Central memory CD8-positive, alpha-beta T cell (primary cell): ENCODE results near the gene COL12A1.
"Not testable (repeated sequence)": the region's sequence is repeated elsewhere in the genome, so short reads cannot be mapped to it uniquely, and the experiment has no call there.

Source experiments
- ATAC-seq: fragments of 150-1000 bp; cut with Tn5 transposase; replicated peaks from 2 replicates; pipeline ENCODE4 v1.10.0; 2022; ENCODE audit warnings: mild to moderate bottlenecking, moderate FRiP score, moderate number of reproducible peaks; ENCODE audit not compliant: poor library complexity, severe bottlenecking; ENCODE audit errors: extremely low read depth
- DNase-seq, 2 donors: peaks; one replicate each; pipeline ENCODE4 v3.0.0; 2021; ENCODE audit warnings: low spot score in 2 of 2
- H3K27ac Mint-ChIP-seq: one replicate; pipeline ENCODE4 v1.8.0; 2022; ENCODE audit warnings: low read depth, mild to moderate bottlenecking, moderate library complexity, mixed read lengths
- H3K27me3 Mint-ChIP-seq: one replicate; pipeline ENCODE4 v1.8.0; 2022; ENCODE audit warnings: mixed read lengths
- H3K36me3 Mint-ChIP-seq: one replicate; pipeline ENCODE4 v1.8.0; 2022; ENCODE audit warnings: mild to moderate bottlenecking, moderate library complexity, mixed read lengths; ENCODE audit not compliant: insufficient read depth
- H3K4me1 Mint-ChIP-seq: one replicate; pipeline ENCODE4 v1.8.0; 2022; ENCODE audit warnings: mixed read lengths
- H3K4me3 Mint-ChIP-seq: one replicate; pipeline ENCODE4 v1.8.0; 2022; ENCODE audit warnings: mild to moderate bottlenecking, moderate library complexity, mixed read lengths
- H3K9me3 Mint-ChIP-seq: one replicate; pipeline ENCODE4 v1.8.0; 2022; ENCODE audit warnings: mixed read lengths

Gene COL12A1

DNA sequence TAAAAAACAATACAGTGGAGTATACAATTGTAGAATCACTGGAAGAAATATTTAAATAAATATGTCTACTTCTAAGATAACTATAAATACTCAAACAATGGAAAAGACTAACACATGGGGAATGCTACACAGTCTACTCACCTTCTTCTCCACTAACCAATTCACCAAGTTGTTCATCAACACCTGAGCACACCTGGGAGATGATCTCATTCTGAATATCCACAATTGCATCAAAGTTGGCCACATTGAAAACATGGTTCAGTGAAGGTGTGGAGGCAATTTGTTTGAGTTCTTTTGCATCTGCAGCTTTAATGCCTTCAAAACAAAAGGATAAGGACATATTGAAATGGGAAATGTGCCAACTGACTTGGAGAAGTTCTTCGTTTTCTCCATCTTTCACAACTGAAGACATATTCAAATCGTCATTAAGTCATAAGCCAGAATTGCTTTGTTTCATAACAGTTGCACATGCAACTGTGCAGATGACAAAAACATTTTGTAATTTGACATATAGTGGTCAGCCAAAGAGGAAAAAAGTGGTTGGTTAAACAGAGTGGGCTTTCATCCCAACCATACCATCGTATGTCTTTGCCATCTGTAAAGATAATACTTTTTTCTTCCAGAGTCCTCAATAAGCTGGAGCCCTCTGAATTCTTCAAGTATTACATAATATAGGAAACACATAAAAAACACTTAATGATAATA is 17.5 kb downstream of the COL12A1 start:
- Mint-ChIP-seq H3K9me3 (no peaks in the 10 kb centered on the region), H3K27me3 (peaks cover 23% of the 10 kb centered on the region), H3K4me3 (no peak overlapping the region), H3K27ac (no peak overlapping the region), H3K4me1 (no peaks in the 10 kb centered on the region), H3K36me3 (no peaks in the 10 kb centered on the region)
- no peak for DNase-seq
- ATAC-seq = no peak

DNA sequence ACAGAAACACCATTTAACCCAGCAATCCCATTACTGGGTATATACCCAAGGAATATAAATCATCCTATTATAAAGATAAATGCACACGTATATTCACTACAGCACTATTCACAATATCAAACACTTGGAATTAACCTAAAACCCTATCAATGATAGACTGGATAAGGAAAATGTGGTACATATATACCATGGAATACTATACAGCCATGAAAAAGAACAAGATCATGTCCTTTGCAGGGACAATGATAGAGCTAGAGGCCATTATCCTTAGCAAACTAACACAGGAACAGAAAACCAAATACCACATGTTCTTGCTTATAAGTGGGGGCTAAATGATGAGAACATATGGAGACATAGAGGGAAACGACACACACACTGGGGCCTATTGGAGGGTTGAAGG is 19.3 kb downstream of the COL12A1 start:
- H3K36me3 Mint-ChIP-seq, ATAC-seq, H3K27ac Mint-ChIP-seq, DNase-seq, H3K4me3 Mint-ChIP-seq, H3K9me3 Mint-ChIP-seq, H3K4me1 Mint-ChIP-seq: not testable (repeated sequence)
- H3K27me3 Mint-ChIP-seq = peaks cover 35% of the 10 kb centered on the region

DNA sequence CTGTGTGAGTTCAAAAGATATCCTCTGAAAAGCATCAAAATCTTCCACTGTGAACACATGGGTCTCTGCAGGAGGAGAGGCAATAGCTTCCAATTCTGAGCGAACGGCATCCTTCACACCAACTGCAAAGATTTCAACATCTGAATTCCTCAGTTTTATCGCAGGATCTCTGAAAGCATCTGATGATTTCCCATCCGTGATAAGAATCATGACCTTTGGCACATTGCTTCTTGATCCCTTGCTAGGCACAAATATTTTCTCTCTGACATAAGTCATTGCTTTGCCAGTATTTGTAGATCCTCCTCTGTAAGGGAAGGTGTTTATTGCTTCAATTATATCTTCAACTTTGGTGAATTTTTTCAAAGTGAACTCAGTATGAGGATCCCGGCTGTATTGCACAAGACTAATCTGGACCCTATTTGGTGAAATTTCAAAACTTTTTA is 22.7 kb downstream of the COL12A1 start:
- no peaks in the 10 kb centered on the region for H3K4me1 Mint-ChIP-seq
- no peaks in the 10 kb centered on the region for H3K9me3 Mint-ChIP-seq
- no peak overlapping the region for H3K27ac Mint-ChIP-seq
- DNase-seq (no peak), ATAC-seq (no peak)
- H3K4me3 Mint-ChIP-seq = no peak overlapping the region
- H3K36me3 Mint-ChIP-seq = no peaks in the 10 kb centered on the region
- peaks cover 59% of the 10 kb centered on the region for H3K27me3 Mint-ChIP-seq

DNA sequence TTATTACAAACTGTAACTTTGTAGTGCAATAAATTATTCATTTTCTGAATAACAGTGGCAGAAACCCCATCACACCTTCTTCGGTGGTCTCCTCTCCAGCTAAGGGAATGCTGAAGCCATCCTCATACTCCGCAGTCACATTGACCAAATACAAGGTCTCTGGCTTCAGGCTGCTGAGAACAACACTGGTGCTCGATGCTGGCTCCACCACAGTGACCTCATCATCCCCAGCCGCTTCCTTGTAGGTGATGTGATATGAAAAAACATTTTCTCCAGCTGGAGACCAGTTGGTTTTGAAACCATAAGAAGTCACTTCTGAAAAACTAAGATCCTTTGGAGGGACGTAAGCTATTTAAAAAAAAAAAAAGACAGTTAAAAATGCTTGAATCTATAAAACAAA is 25.0 kb downstream of the COL12A1 start:
- Mint-ChIP-seq H3K36me3 (no peaks in the 10 kb centered on the region), H3K4me1 (no peaks in the 10 kb centered on the region), H3K9me3 (no peaks in the 10 kb centered on the region), H3K4me3 (no peak overlapping the region), H3K27me3 (peaks cover 54% of the 10 kb centered on the region), H3K27ac (no peak overlapping the region)
- no peak for DNase-seq
- no peak for ATAC-seq

DNA sequence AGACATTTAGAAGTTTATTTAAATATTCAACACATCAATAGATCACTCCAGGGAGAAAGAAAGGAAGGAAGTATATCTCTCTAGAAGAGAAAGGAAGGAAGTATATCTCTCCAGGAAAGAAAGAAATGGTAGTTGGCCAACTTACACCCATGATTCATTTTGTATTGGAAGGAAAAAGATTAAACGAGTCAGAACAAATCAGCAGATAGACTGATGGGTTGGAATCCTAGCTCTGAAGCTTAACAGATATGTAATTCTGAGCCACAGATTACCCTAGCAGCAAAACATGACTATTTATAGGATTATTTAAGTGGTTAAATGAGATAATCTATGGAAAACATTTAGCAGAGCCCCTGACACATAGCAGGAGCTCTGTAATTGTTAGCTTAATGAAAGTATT is 27.1 kb downstream of the COL12A1 start:
- Mint-ChIP-seq H3K27ac (no peak overlapping the region), H3K27me3 (peaks cover 57% of the 10 kb centered on the region), H3K4me3 (no peak overlapping the region), H3K36me3 (no peaks in the 10 kb centered on the region), H3K9me3 (no peaks in the 10 kb centered on the region), H3K4me1 (no peaks in the 10 kb centered on the region)
- no peak for DNase-seq
- ATAC-seq = no peak

DNA sequence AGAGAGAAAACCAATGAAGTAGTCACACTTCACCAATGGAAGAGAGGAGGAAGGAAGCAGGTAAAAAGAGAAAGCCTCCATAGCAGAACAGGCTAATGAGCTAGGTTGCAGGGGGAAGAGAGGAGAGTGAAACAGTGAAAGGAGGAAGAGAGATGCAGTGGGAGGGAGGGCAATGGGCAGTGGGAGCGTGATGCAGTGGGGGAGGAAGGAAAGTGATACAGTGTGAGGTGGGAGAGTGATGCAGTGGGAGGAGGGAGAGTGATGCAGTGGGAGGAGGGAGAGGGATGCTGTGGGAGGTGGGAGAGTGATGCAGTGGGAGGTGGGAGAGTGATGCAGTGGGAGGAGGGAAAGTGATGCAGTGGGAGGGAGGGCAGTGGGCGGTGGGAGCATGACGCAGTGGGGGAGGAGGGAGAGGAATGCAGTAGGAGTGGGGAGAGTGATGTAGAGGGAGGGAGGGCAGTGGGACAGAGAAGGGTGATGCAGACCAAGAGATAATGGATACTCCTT is 29.7 kb downstream of the COL12A1 start:
- peaks cover 40% of the 10 kb centered on the region for H3K27me3 Mint-ChIP-seq
- no peak for ATAC-seq
- no peak overlapping the region for H3K4me3 Mint-ChIP-seq
- H3K9me3 Mint-ChIP-seq = no peaks in the 10 kb centered on the region
- no peak for DNase-seq
- no peaks in the 10 kb centered on the region for H3K4me1 Mint-ChIP-seq
- H3K36me3 Mint-ChIP-seq = no peaks in the 10 kb centered on the region
- H3K27ac Mint-ChIP-seq = no peak overlapping the region

DNA sequence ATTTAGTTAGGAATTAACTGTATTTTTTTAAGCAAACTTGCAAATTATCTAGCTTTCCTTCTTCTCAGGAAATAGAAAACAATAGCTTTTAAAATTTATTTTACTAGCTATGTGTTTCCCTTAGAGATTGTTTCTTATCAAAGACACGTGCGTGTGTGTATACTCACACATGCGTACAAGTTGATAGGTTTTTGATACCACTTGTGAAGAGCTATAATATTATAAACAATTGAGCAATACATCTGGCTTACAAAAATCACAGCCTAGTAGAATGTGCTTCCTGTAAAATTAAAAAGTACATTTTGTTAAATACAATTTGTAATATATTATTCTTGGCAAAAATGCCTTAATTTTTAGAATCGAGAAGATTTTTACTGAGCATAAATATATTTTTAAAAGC is 33.9 kb downstream of the COL12A1 start:
- H3K9me3 Mint-ChIP-seq = no peaks in the 10 kb centered on the region
- no peak for ATAC-seq
- H3K27me3 Mint-ChIP-seq = peaks cover 31% of the 10 kb centered on the region
- no peak overlapping the region for H3K4me3 Mint-ChIP-seq
- no peaks in the 10 kb centered on the region for H3K36me3 Mint-ChIP-seq
- no peak overlapping the region for H3K27ac Mint-ChIP-seq
- H3K4me1 Mint-ChIP-seq = no peaks in the 10 kb centered on the region
- no peak for DNase-seq

DNA sequence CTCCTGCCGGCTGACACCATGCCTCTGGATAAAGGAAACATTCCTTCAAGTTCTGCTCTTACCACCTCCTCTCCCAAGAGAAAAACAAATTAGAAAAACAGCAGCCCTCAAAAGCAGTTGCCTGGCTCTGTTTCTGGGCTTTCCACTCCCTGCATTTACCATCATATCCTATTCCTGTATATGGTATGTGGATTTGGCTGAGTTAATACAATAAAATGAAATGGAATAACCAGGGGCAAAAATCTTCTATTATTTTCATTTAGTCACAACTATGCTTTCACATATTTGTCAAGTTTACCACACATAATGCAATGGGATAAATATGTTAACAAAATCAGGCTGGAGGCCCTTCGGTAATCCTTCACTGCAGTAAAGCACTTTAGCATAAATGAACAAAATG is 34.3 kb downstream of the COL12A1 start:
- Mint-ChIP-seq H3K4me1 (no peaks in the 10 kb centered on the region), H3K27ac (no peak overlapping the region), H3K36me3 (no peaks in the 10 kb centered on the region), H3K27me3 (peaks cover 30% of the 10 kb centered on the region), H3K4me3 (no peak overlapping the region), H3K9me3 (no peaks in the 10 kb centered on the region)
- DNase-seq = no peak
- ATAC-seq = no peak

DNA sequence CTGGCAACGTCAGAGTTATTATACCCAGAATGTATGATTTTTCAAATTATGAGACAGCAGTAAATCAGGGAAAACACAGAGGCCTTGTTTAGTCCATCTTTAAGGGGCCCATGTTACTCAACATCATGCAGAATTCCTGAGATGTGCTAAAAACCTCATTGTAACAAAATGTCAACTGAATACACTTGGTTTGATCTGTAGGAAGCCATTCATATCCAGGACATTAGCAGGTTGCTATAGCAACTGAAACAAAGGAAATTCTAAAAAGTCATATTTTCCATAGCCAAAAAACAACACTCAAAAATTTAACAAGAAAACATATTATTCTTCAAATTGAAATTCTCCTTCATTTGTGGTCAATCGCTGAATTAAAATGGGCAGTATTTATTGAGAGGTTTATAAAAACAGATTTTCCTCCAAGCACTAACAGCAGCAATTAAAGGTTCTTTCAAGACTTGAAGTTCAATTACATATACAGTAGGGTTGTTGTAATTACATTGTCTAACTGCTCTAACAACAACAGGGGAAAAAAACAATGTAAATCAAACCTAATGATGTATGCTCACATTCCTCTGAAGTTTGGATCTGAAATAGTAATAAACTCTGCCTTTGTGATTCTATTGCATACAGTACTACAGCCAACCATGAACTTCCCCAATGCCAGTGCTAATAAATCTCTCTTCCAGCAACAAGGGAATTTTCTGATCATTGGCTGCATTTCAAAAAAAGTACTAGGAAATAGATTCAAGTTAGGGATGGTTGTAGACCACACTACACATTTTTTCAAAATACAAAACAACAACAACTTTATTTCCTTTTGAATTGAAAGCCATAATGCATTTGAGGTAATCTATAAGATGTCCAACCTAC is 34.9 kb downstream of the COL12A1 start:
- no peak overlapping the region for H3K4me3 Mint-ChIP-seq
- H3K27ac Mint-ChIP-seq = no peak overlapping the region
- ATAC-seq = no peak
- DNase-seq = no peak
- H3K4me1 Mint-ChIP-seq = no peaks in the 10 kb centered on the region
- no peaks in the 10 kb centered on the region for H3K9me3 Mint-ChIP-seq
- no peaks in the 10 kb centered on the region for H3K36me3 Mint-ChIP-seq
- H3K27me3 Mint-ChIP-seq = peaks cover 24% of the 10 kb centered on the region

DNA sequence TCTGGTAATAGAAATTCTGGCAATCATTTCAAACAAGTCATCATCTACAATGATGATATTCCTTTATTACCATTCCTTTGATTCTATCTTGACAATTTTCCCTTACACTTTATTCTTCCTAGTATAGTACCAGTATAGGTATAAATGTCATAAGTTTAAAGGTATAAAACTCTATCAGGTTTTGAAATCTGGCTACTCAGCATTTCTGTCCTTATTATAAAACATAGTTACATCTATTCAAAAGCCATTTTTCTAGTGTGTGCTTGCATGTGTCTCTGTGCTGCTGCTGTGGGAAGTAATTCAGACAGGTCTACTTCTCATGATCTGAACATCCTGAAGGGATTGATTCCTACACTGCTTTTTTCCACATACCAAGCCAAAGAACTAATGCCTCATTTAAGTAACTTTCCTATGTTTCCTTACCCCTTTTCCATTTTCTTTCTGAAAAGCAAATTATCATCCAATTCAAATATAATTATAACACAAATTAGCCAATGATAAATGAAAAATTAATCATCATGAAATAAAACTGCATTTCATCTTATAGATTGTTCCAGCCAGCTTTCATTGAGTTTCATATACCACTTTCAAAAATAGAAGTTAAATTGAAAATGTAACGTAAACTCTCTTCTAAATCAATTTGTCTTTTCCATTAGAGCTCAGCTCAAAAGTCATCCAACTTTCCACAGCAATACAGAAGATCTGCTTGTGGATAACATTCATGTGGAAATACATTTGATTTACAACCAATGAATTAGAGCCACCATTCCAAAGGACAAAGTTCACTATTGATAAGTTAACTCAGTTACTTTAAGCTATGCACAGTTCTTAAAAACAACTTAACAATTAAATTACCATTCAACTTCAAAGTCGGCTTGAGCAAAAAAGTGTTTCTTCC is 35.9 kb downstream of the COL12A1 start:
- Mint-ChIP-seq H3K4me3 (no peak overlapping the region), H3K4me1 (no peaks in the 10 kb centered on the region), H3K27ac (no peak overlapping the region), H3K9me3 (no peaks in the 10 kb centered on the region), H3K27me3 (peaks cover 16% of the 10 kb centered on the region), H3K36me3 (no peaks in the 10 kb centered on the region)
- no peak for DNase-seq
- no peak for ATAC-seq

DNA sequence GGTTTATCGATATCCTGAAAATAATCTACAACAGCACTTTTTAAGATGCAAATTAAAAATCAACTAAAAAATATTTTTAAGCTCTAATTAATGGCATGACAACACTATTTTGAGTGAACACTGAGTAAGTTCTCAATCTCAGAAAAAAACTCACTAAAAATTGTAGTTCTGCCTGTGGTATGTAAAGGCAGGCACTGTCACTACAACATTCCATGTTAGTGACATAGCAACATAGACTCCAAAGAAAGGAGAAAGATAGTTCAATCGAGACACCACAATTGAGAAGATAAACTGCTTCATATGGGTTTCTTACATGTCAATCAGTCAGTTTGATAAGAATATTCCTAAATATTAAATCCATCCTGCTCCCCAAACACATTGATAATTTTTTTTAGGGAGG is 38.0 kb downstream of the COL12A1 start:
- Mint-ChIP-seq H3K36me3 (no peaks in the 10 kb centered on the region), H3K4me1 (no peaks in the 10 kb centered on the region), H3K4me3 (no peak overlapping the region), H3K27ac (no peak overlapping the region), H3K9me3 (no peaks in the 10 kb centered on the region), H3K27me3 (peaks cover 11% of the 10 kb centered on the region)
- DNase-seq (no peak), ATAC-seq (no peak)

DNA sequence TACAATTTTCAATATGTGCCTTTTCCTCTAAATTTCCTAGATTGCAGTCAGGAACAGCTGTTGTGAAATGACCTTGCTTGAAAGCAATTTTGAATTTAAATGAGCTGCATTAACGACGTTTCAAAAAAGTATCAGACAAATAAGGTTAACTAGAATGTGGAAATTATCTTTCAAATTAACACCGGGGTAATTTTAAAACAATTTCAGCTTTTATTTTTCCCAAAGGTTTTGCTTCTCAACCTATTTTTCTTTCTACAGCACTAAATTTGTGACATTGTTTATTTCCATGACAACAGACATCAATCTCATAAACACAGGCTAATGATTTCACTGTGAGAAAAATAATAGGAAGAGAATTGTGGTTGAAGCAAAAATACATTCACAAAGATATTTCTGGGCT is 38.5 kb downstream of the COL12A1 start:
- Mint-ChIP-seq H3K27me3 (peaks cover 11% of the 10 kb centered on the region), H3K36me3 (no peaks in the 10 kb centered on the region), H3K4me3 (no peak overlapping the region), H3K9me3 (no peaks in the 10 kb centered on the region), H3K27ac (no peak overlapping the region), H3K4me1 (no peaks in the 10 kb centered on the region)
- ATAC-seq (no peak), DNase-seq (no peak)
